Measurements from ENCODE around the gene KRTAP10-10.

Gene KRTAP10-10

GRCh38 chr21:44649521-44650100 is 12.5 kb downstream of the KRTAP10-10 start:
- TF ChIP-seq TAF1 (IDR thresholded peaks at IDR 0.05; ENCODE audit: borderline replicate concordance, low read depth, low read length) (no peak), POLR2A (IDR thresholded peaks at IDR 0.05; ENCODE audit: low read depth, low read length) (no peak), POLR2AphosphoS5 (IDR thresholded peaks at IDR 0.05; ENCODE audit: low read depth, low read length) (no peak)
- FAIRE-seq (no peak), DNase-seq (ENCODE audit: insufficient read length) (no peak)

GRCh38 chr21:44650265-44650972 is 13.3 kb downstream of the KRTAP10-10 start:
- TF ChIP-seq TAF1 (IDR thresholded peaks at IDR 0.05; ENCODE audit: borderline replicate concordance, low read depth, low read length) (no peak), POLR2A (IDR thresholded peaks at IDR 0.05; ENCODE audit: low read depth, low read length) (no peak), POLR2AphosphoS5 (IDR thresholded peaks at IDR 0.05; ENCODE audit: low read depth, low read length) (no peak)
- FAIRE-seq (no peak), DNase-seq (ENCODE audit: insufficient read length) (no peak)

GRCh38 chr21:44650973-44651675 is 14.0 kb downstream of the KRTAP10-10 start:
- TF ChIP-seq POLR2AphosphoS5 (IDR thresholded peaks at IDR 0.05; ENCODE audit: low read depth, low read length) (no peak), POLR2A (IDR thresholded peaks at IDR 0.05; ENCODE audit: low read depth, low read length) (no peak), TAF1 (IDR thresholded peaks at IDR 0.05; ENCODE audit: borderline replicate concordance, low read depth, low read length) (no peak)
- FAIRE-seq (no peak), DNase-seq (ENCODE audit: insufficient read length) (no peak)

- no peak for DNase-seq (ENCODE audit: insufficient read length)
Observed at GRCh38 chr21:44653123-44653522, 16.0 kb downstream of the KRTAP10-10 start.

GRCh38 chr21:44653656-44654575 is 16.8 kb downstream of the KRTAP10-10 start:
- TF ChIP-seq TAF1 (IDR thresholded peaks at IDR 0.05; ENCODE audit: borderline replicate concordance, low read depth, low read length) (no peak), POLR2AphosphoS5 (IDR thresholded peaks at IDR 0.05; ENCODE audit: low read depth, low read length) (no peak), POLR2A (IDR thresholded peaks at IDR 0.05; ENCODE audit: low read depth, low read length) (no peak)
- FAIRE-seq (no peak), DNase-seq (ENCODE audit: insufficient read length) (no peak)

More at GRCh38 chr21:44653123-44653522, 16.0 kb downstream of the KRTAP10-10 start:
- no peak for FAIRE-seq
- TF ChIP-seq POLR2AphosphoS5 (IDR thresholded peaks at IDR 0.05; ENCODE audit: low read depth, low read length), result no peak
- no peak for TF ChIP-seq TAF1 (IDR thresholded peaks at IDR 0.05; ENCODE audit: borderline replicate concordance, low read depth, low read length)

- no peak for FAIRE-seq
- no peak for DNase-seq (ENCODE audit: insufficient read length)
- TF ChIP-seq POLR2AphosphoS5 (IDR thresholded peaks at IDR 0.05; ENCODE audit: low read depth, low read length), result no peak
- TF ChIP-seq TAF1 (IDR thresholded peaks at IDR 0.05; ENCODE audit: borderline replicate concordance, low read depth, low read length), result no peak
Observed at GRCh38 chr21:44654576-44655175, 17.5 kb downstream of the KRTAP10-10 start, which contains the start of gene KRTAP12-4. KRTAP12-4 (minus strand) TSS chr21:44654659; CDS start chr21:44654614, 45 bp downstream.

GRCh38 chr21:44656868-44657267 is 19.7 kb downstream of the KRTAP10-10 start:
- DNase-seq (ENCODE audit: insufficient read length) (no peak), FAIRE-seq (no peak)
- TF ChIP-seq POLR2AphosphoS5 (IDR thresholded peaks at IDR 0.05; ENCODE audit: low read depth, low read length) (no peak), TAF1 (IDR thresholded peaks at IDR 0.05; ENCODE audit: borderline replicate concordance, low read depth, low read length) (no peak), POLR2A (IDR thresholded peaks at IDR 0.05; ENCODE audit: low read depth, low read length) (no peak)

- DNase-seq (ENCODE audit: insufficient read length), result no peak
- no peak for FAIRE-seq
- TF ChIP-seq POLR2A (IDR thresholded peaks at IDR 0.05; ENCODE audit: low read depth, low read length) (no peak), TAF1 (IDR thresholded peaks at IDR 0.05; ENCODE audit: borderline replicate concordance, low read depth, low read length) (no peak), POLR2AphosphoS5 (IDR thresholded peaks at IDR 0.05; ENCODE audit: low read depth, low read length) (no peak)
Observed at GRCh38 chr21:44657635-44658540, 20.7 kb downstream of the KRTAP10-10 start, which contains the start of gene KRTAP12-3. KRTAP12-3 (plus strand) TSS chr21:44657932; CDS start chr21:44657980, 48 bp downstream.

GRCh38 chr21:44658541-44658910 is 21.4 kb downstream of the KRTAP10-10 start:
- no peak for TF ChIP-seq POLR2AphosphoS5 (IDR thresholded peaks at IDR 0.05; ENCODE audit: low read depth, low read length)
- no peak for TF ChIP-seq TAF1 (IDR thresholded peaks at IDR 0.05; ENCODE audit: borderline replicate concordance, low read depth, low read length)
- TF ChIP-seq POLR2A (IDR thresholded peaks at IDR 0.05; ENCODE audit: low read depth, low read length), result no peak
- DNase-seq (ENCODE audit: insufficient read length) (no peak), FAIRE-seq (no peak)

All from GM12892 (cell line).